IPS DF 4.7 (cell line): ENCODE data around the gene PACSIN2.

Experiments used
- DNase-seq: peaks from one replicate; pipeline ENCODE4 v3.0.0-alpha.2; 2013; ENCODE audit warnings: low spot score; ENCODE audit errors: extremely low read depth

PACSIN2 gene

DNA sequence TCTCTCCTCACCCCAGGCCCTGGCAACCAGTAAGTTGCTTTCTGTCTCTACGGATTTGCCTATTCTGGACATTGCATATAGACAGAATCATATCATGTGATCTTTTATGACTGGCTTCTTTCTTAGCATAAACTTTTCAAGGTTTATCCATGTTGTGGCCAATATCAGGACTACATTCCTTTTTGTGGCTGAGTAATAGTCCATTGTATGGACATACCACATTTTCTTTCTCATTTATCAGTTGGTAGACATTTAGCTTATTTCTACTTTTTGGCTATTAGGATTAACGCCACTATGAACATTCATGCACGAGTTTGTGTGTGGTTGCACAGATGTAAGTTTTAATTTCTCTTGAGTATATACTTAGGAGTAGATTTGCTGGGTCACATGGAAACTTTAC lies 193.6 kb downstream of the PACSIN2 start:
- DNase-seq = no peak

DNA sequence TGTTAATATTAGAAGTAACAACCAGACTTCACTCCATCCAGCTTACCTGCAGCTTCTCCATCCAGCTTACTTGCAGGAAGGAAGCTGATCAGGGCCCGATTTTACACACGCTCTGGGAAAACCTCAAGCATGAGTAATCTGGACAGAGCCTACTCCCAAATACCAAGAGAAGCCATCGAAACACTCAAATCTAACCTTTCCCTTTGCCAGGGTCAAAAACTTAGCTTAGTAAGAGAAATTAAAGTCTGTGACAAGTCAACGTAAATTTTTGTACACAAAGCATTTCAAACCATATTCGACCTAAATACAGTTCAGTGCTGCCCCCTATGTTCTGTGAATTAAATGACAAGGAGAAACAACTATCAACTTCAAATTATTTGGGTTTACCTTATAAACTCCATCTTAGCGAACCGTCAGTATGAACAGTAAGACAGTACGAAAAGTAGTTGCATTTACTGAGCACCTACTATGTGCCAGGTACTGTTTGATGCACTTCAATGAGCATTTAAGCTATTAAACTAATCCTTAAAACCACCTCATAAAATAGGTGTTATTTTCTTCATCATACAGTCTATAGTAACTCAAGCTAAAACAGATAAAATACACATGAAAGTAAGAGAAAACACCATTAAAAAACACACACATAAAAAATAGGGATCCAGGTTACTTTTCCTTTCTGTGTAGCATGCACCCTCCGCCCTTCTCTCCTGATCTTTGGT lies 194.7 kb downstream of the PACSIN2 start:
- no peak for DNase-seq
